ENCODE measurements around the gene PPM1M.

The PPM1M gene

GRCh38 chr3:52243791-52244628 is 1.5 kb upstream of the PPM1M start:
- TF ChIP-seq, protein P1, sequence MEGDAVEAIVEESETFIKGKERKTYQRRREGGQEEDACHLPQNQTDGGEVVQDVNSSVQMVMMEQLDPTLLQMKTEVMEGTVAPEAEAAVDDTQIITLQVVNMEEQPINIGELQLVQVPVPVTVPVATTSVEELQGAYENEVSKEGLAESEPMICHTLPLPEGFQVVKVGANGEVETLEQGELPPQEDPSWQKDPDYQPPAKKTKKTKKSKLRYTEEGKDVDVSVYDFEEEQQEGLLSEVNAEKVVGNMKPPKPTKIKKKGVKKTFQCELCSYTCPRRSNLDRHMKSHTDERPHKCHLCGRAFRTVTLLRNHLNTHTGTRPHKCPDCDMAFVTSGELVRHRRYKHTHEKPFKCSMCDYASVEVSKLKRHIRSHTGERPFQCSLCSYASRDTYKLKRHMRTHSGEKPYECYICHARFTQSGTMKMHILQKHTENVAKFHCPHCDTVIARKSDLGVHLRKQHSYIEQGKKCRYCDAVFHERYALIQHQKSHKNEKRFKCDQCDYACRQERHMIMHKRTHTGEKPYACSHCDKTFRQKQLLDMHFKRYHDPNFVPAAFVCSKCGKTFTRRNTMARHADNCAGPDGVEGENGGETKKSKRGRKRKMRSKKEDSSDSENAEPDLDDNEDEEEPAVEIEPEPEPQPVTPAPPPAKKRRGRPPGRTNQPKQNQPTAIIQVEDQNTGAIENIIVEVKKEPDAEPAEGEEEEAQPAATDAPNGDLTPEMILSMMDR (IDR thresholded peaks at IDR 0.05; ENCODE audit: borderline replicate concordance, control extremely low read depth, extremely low read depth, insufficient read depth, missing control alignments) = no peak
- in situ Hi-C loops (cut with MboI; ENCODE audit: low sequenced_read_pairs, unreplicated experiment) = no loop called here
- peak; percentile 81 for DNase-seq (ENCODE audit: low spot score)

DNA sequence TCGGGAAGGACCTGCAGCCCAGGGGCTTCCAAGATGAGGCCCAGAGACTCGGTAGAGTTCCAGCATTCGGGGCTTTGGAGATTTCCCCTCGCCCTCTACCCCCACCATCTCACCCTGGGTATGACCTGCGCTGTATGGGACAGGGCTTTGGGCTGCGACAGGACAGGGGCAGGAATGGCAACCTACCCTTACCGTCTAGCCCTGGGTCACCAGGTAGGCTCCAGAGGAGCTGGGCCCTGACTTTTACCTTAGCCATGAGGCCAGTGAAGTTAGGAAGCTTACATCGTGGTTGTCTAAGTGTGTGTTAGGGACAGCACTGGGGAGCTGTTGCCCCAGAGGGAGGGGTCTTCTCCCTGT is 683 bp downstream of the PPM1M start:
- in situ Hi-C loops (cut with MboI; ENCODE audit: low sequenced_read_pairs, unreplicated experiment) = no loop called here
- TF ChIP-seq, protein P1 (IDR thresholded peaks at IDR 0.05; ENCODE audit: borderline replicate concordance, control extremely low read depth, extremely low read depth, insufficient read depth, missing control alignments) = no peak
- peak; percentile 39 for DNase-seq (ENCODE audit: low spot score)

DNA sequence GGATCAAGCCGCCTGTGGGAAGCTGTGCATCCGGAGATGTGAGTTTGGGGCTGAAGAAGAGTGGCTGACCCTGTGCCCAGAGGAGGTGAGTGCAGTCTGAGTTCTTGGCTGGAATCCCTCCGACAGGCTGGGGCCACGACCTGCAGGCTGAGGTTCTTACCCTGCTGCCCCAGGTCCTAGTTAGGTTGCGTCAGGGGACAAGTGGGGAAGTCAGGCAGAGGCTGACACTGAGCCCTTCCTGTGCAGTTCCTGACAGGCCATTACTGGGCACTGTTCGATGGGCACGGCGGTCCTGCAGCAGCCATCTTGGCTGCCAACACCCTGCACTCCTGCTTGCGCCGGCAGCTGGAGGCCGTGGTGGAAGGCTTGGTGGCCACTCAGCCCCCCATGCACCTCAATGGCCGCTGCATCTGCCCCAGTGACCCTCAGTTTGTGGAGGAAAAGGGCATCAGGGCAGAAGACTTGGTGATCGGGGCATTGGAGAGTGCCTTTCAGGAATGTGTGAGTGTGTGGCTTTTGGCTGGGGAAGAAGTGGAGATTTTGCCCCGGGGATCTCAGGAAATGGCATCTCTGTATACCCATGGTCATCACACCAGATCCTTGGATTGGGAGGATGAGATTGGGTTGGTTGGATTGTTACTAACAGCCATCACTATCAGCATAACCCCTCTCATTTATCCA is 1.3 kb downstream of the PPM1M start:
- TF ChIP-seq, protein P1 (IDR thresholded peaks at IDR 0.05; ENCODE audit: borderline replicate concordance, control extremely low read depth, extremely low read depth, insufficient read depth, missing control alignments) = no peak
- in situ Hi-C loops (cut with MboI; ENCODE audit: low sequenced_read_pairs, unreplicated experiment) = no loop called here
- DNase-seq (ENCODE audit: low spot score) = peak; percentile 23

DNA sequence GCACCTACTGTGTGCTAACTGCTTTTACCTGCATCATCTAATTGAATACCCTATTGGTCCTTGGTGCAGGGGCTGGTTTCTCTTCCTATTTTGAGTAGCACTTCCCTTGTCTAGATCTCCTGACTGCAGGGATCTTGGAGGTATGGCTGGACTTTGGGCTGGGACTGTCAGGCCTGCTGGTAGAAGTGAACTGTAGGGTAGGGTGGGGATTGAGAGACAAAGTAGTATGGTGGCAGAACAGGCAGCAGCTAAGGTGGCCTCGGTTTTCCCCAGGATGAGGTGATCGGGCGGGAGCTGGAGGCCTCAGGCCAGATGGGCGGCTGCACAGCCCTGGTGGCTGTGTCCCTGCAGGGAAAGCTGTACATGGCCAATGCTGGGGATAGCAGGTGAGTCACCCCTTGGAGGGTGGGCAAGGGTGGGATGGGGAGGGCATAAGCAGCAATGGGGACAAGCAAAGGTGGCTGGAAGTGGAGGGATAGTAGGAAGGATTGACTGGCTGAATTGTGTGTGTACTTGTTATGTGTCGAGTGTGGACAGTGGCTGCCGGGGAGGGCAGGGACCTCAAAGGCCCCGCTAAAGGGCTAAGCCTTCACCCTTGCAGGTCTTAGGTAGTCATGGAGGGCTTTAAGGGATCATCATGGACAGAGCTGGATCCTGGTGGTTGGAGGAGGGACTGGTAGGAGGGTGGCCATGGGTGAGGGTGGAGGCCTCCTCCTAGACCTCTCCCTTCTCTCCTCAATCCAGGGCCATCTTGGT is 2.0 kb downstream of the PPM1M start:
- in situ Hi-C loops (cut with MboI; ENCODE audit: low sequenced_read_pairs, unreplicated experiment) = no loop called here
- TF ChIP-seq, protein P1 (IDR thresholded peaks at IDR 0.05; ENCODE audit: borderline replicate concordance, control extremely low read depth, extremely low read depth, insufficient read depth, missing control alignments) = no peak
- DNase-seq (ENCODE audit: low spot score) = peak; percentile 28

DNA sequence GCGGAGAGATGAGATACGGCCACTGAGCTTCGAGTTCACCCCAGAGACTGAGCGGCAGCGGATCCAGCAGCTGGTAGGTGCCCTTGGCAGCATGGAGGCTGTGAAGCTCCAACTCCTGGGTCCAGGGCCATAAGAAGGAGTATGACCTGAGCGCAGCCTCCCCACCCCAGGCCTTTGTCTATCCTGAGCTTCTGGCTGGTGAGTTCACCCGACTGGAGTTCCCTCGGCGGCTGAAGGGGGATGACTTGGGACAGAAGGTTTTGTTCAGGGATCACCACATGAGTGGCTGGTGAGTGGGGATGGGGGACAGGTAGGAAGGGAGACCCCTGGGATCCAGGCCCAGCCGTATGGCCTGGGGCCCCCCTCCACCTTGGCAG is 2.6 kb downstream of the PPM1M start:
- in situ Hi-C loops (cut with MboI; ENCODE audit: low sequenced_read_pairs, unreplicated experiment) = no loop called here

More for the DNA sequence above, 2.6 kb downstream of the PPM1M start:
- TF ChIP-seq, protein P1 (IDR thresholded peaks at IDR 0.05; ENCODE audit: borderline replicate concordance, control extremely low read depth, extremely low read depth, insufficient read depth, missing control alignments) = no peak
- DNase-seq (ENCODE audit: low spot score) = no peak

All from GM13976 (cell line).